ENCODE measurements around the gene STK31. TPM values are rescaled to one million over a fixed set of nuclear protein-coding genes. Genes with fewer than 3 reads are reported as not detected.
"Not testable (repeated sequence)": the region's sequence is repeated elsewhere in the genome, so short reads cannot be mapped to it uniquely, and the experiment has no call there.

The STK31 gene
- total RNA-seq, 1 experiment from 2014 or later = 0.73 TPM

- Histone ChIP-seq H3K4me3 (ENCODE audit: insufficient read depth, low read depth, low read length) (no peak overlapping the region), H3K27me3 (ENCODE audit: control insufficient read depth, insufficient read depth, low read length) (no peaks in the 10 kb centered on the region), H3K36me3 (replicated peaks; ENCODE audit: control insufficient read depth, insufficient read depth, low read length) (peaks cover 7% of the 10 kb centered on the region)
- DNase-seq = no peak
Observed at GRCh38 chr7:23693224-23693623, 16.8 kb upstream of the STK31 start.

DNA sequence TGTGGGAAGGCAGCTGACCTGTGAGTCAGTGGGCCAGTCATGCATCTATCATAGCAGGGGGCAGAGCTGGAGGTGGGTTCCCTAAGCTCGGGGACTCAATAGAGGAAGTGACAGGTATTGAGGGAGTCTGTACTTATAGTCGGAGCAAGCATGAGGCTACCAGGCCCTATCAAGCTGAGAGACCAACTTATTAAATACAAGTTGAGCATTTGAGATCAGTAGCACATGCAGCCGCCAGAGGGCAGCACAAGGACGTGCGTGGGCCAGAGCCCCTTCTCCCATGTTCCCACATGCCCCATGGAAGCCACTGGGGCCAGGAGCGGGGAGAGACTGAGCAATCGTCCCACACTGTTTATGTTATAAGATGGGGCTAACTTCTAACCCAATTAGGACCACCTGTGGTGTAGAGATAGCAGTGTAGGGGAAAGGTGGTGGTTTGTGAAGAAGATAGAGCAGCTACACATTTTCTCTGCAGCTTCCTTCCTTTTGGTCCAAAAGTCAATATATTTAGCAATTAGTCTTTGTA is 13.0 kb upstream of the STK31 start:
- peak; percentile 82 for DNase-seq
- Histone ChIP-seq H3K4me3 (ENCODE audit: insufficient read depth, low read depth, low read length) (no peak overlapping the region), H3K27me3 (ENCODE audit: control insufficient read depth, insufficient read depth, low read length) (no peaks in the 10 kb centered on the region), H3K36me3 (replicated peaks; ENCODE audit: control insufficient read depth, insufficient read depth, low read length) (peaks cover 4% of the 10 kb centered on the region)

DNA sequence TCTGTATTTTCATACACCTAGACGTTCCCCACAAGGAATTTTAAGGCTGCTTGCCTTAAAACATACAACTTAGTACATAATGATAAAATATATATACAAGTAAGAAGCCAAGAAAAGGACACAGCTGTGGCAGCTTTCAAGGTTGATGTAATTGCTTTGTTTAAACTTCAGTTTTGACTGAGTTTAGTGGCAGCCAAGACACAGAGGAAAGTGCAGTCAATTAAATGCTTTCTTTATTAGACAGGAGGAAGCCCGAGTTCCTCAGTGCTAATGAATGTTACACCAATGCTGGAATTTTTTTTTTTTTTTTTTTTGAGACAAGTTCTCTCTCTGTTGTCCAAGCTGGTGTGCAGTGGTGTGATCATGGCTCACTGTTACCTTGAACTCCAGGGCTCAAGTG is 11.2 kb upstream of the STK31 start:
- Histone ChIP-seq H3K27me3 (ENCODE audit: control insufficient read depth, insufficient read depth, low read length) (no peaks in the 10 kb centered on the region), H3K4me3 (ENCODE audit: insufficient read depth, low read depth, low read length) (no peak overlapping the region), H3K36me3 (replicated peaks; ENCODE audit: control insufficient read depth, insufficient read depth, low read length) (peaks cover 7% of the 10 kb centered on the region)
- no peak for DNase-seq

- H3K36me3 ChIP-seq (replicated peaks; ENCODE audit: control insufficient read depth, insufficient read depth, low read length) = peaks cover 7% of the 10 kb centered on the region
- DNase-seq = no peak
- no peak overlapping the region for H3K4me3 ChIP-seq (ENCODE audit: insufficient read depth, low read depth, low read length)
- H3K27me3 ChIP-seq (ENCODE audit: control insufficient read depth, insufficient read depth, low read length) = no peaks in the 10 kb centered on the region
Observed at GRCh38 chr7:23700046-23700445, 10.0 kb upstream of the STK31 start.

- no peak for DNase-seq
- Histone ChIP-seq H3K36me3 (replicated peaks; ENCODE audit: control insufficient read depth, insufficient read depth, low read length) (peaks cover 3% of the 10 kb centered on the region; the same call in 1 of the 2 replicates), H3K4me3 (ENCODE audit: insufficient read depth, low read depth, low read length) (no peak overlapping the region), H3K27me3 (ENCODE audit: control insufficient read depth, insufficient read depth, low read length) (no peaks in the 10 kb centered on the region)
Observed at GRCh38 chr7:23709081-23709750, 803 bp upstream of the STK31 start.

- DNase-seq = peak; percentile 60
Observed at GRCh38 chr7:23712368-23713284, 2.6 kb downstream of the STK31 start.

DNA sequence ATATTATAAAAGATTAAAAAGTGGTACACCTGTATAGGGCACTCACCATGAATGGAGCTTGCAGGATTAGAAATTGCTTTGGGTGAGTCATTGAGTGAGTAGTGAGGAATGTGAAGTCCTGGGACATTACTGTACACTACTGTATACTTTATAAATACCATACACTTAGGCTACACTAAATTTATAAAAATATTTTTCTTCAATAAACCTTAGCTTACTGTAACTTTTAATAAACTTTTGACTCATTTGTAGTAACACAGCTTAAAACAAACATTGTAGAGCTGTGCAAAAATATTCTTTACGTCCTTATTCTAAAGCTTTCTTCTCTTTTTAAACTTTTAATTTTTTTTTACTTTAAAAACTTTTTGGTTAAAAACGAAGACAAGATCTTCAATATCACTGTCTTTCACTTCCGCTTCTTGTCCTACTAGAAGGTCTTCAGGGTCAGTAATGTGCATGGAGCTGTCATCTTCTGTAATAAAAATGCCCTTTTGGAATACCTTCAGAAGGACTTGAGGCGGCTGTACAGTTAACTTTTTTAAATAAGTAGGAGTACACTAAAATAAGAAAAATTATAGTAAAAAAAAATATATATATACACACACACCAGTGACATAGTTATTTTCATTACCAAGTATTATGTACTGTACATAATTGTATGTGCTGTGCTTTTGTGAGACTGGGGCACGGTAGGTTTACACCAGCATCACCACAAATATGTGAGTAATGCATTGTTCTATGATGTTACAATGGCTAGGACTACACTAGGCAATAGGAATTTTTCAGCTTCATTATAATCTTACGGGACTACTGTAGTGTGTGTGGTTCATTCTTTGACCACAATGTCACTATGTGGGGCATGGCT is 3.5 kb downstream of the STK31 start:
- DNase-seq = no peak

More at GRCh38 chr7:23712368-23713284, 2.6 kb downstream of the STK31 start:
- Histone ChIP-seq H3K36me3 (replicated peaks; ENCODE audit: control insufficient read depth, insufficient read depth, low read length) (no peaks in the 10 kb centered on the region), H3K4me3 (ENCODE audit: insufficient read depth, low read depth, low read length) (no peak overlapping the region), H3K27me3 (ENCODE audit: control insufficient read depth, insufficient read depth, low read length) (no peaks in the 10 kb centered on the region)

GRCh38 chr7:23714150-23714464 is 4.1 kb downstream of the STK31 start:
- no peaks in the 10 kb centered on the region for H3K36me3 ChIP-seq (replicated peaks; ENCODE audit: control insufficient read depth, insufficient read depth, low read length)
- H3K4me3 ChIP-seq (ENCODE audit: insufficient read depth, low read depth, low read length) = no peak overlapping the region
- no peak for DNase-seq
- H3K27me3 ChIP-seq (ENCODE audit: control insufficient read depth, insufficient read depth, low read length) = no peaks in the 10 kb centered on the region

More for the DNA sequence above, 3.5 kb downstream of the STK31 start:
- no peak overlapping the region for H3K4me3 ChIP-seq (ENCODE audit: insufficient read depth, low read depth, low read length)
- no peaks in the 10 kb centered on the region for H3K36me3 ChIP-seq (replicated peaks; ENCODE audit: control insufficient read depth, insufficient read depth, low read length)
- H3K27me3 ChIP-seq (ENCODE audit: control insufficient read depth, insufficient read depth, low read length) = no peaks in the 10 kb centered on the region

GRCh38 chr7:23714579-23714978 is 4.6 kb downstream of the STK31 start:
- no peaks in the 10 kb centered on the region for H3K36me3 ChIP-seq (replicated peaks; ENCODE audit: control insufficient read depth, insufficient read depth, low read length)
- DNase-seq = no peak
- H3K27me3 ChIP-seq (ENCODE audit: control insufficient read depth, insufficient read depth, low read length) = no peaks in the 10 kb centered on the region
- H3K4me3 ChIP-seq (ENCODE audit: insufficient read depth, low read depth, low read length) = no peak overlapping the region

- no peaks in the 10 kb centered on the region for H3K27me3 ChIP-seq (ENCODE audit: control insufficient read depth, insufficient read depth, low read length)
- DNase-seq = no peak
- no peaks in the 10 kb centered on the region for H3K36me3 ChIP-seq (replicated peaks; ENCODE audit: control insufficient read depth, insufficient read depth, low read length)
- H3K4me3 ChIP-seq (ENCODE audit: insufficient read depth, low read depth, low read length) = no peak overlapping the region
Observed at GRCh38 chr7:23715099-23715498, 5.1 kb downstream of the STK31 start.

- peaks cover 7% of the 10 kb centered on the region for H3K27me3 ChIP-seq (ENCODE audit: control insufficient read depth, insufficient read depth, low read length)
- H3K4me3 ChIP-seq (ENCODE audit: insufficient read depth, low read depth, low read length) = no peak overlapping the region
- DNase-seq = no peak
- no peaks in the 10 kb centered on the region for H3K36me3 ChIP-seq (replicated peaks; ENCODE audit: control insufficient read depth, insufficient read depth, low read length)
Observed at GRCh38 chr7:23717788-23718187, 7.8 kb downstream of the STK31 start.

DNA sequence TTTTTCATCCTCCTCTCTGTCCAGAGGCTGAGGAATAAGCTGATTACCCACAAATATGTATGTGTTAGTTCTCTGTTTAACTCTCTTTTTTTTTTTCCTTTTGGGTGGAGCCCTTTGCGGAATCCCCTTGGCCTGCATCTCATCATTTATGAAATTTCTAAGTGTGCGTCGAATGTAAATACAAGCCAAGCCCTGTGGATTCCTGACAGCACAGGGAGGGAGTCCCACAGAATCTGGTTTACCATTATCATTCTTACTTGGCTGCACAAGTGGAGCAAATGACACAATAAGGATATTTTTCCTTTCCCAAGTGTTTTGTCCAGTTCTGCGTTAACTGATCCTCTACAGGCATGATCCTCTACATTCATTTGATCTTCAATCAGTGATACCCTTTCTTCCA is 11.4 kb downstream of the STK31 start:
- Histone ChIP-seq H3K27me3 (ENCODE audit: control insufficient read depth, insufficient read depth, low read length) (peaks cover 33% of the 10 kb centered on the region), H3K4me3 (ENCODE audit: insufficient read depth, low read depth, low read length) (no peak overlapping the region), H3K36me3 (replicated peaks; ENCODE audit: control insufficient read depth, insufficient read depth, low read length) (no peaks in the 10 kb centered on the region)
- no peak for DNase-seq

GRCh38 chr7:23722587-23723216 is 12.7 kb downstream of the STK31 start:
- peak overlapping the region; percentile 35; the same call in 1 of the 2 replicates for H3K4me3 ChIP-seq (ENCODE audit: insufficient read depth, low read depth, low read length)
- DNase-seq = not testable (repeated sequence)

GRCh38 chr7:23724113-23724512 is 14.1 kb downstream of the STK31 start:
- H3K4me3 ChIP-seq (ENCODE audit: insufficient read depth, low read depth, low read length); DNase-seq: not testable (repeated sequence)

More at GRCh38 chr7:23722587-23723216, 12.7 kb downstream of the STK31 start:
- peaks cover 34% of the 10 kb centered on the region for H3K27me3 ChIP-seq (ENCODE audit: control insufficient read depth, insufficient read depth, low read length)
- H3K36me3 ChIP-seq (replicated peaks; ENCODE audit: control insufficient read depth, insufficient read depth, low read length) = not testable (repeated sequence)

More at GRCh38 chr7:23724113-23724512, 14.1 kb downstream of the STK31 start:
- peaks cover 34% of the 10 kb centered on the region for H3K27me3 ChIP-seq (ENCODE audit: control insufficient read depth, insufficient read depth, low read length)
- H3K36me3 ChIP-seq (replicated peaks; ENCODE audit: control insufficient read depth, insufficient read depth, low read length) = not testable (repeated sequence)

Data from H7 (cell line).